ENCODE results near the gene MCCD1.

DNA sequence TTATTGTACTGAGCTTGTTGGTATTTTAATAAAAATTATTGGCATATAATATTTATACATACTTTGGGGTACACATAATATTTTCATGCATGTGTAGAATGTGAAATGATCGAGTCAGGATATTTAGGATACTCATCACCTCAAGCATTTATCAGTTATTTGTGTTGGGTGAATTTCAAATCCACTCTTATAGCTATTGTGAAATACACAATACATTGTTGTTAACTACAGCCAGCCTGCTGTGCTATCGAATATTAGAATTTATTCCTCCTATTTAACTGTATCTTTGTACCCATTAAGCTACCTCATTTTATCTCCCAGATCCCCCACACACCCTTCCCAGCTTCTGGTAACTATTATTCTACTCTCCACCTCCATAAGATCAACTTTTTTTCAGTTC, 45.4 kb upstream of the MCCD1 start:
- TF ChIP-seq EZH2phosphoT487 (IDR thresholded peaks at IDR 0.05; ENCODE audit: insufficient read depth, low read depth), result no peak
- no peak for TF ChIP-seq EZH2 (IDR thresholded peaks at IDR 0.05; ENCODE audit: insufficient read depth, poor library complexity, severe bottlenecking)
